ENCODE data around the gene NKX6-2.

NKX6-2 gene

DNA sequence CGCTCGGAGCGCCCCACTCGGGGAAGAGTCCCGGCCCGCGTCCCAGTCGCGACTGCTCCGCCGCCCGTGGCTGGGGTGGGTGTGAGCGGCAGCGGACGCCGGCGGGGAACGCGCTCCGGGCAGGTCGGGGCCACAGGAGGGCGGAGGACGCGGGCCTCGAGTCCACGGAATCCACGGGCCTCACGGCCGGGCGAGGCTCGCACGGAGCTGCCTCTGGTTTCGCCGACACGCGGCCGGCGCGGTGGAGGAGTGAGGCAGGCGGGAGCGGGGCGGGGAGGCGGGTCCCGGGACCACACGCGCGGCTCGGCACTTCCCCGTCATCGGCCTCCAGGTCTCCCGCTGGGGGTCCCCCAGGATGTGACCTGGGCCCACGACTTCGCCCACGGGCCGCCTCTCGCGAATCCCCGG is 533 bp upstream of the NKX6-2 start:
- H3K27ac ChIP-seq (ENCODE audit: extremely low read depth, low read depth, low read length), result no peak overlapping the region; the same call in 1 of the 2 replicates
- CTCF ChIA-PET, result no interaction called here
- POLR2A ChIA-PET, result no interaction called here
- peaks cover 3% of the 10 kb centered on the region for H3K4me1 ChIP-seq (ENCODE audit: control insufficient read depth, insufficient read depth, low read length)
- peak; percentile 82 for TF ChIP-seq GLIS2 (tag by site-specific recombination; IDR thresholded peaks at IDR 0.05)
- TF ChIP-seq KLF16 (tag by site-specific recombination; IDR thresholded peaks at IDR 0.05), result no peak
- TF ChIP-seq GLIS1 (tag by site-specific recombination; IDR thresholded peaks at IDR 0.05), result peak; percentile 94
- TF ChIP-seq SP7 (tag by site-specific recombination; IDR thresholded peaks at IDR 0.05), result 0 out of 2 replicates have a peak, but pooled peaks have one; percentile 11
- TF ChIP-seq ZNF785 (tag by site-specific recombination; IDR thresholded peaks at IDR 0.05), result 0 out of 2 replicates have a peak, but pooled peaks have one; percentile 56
- 0 out of 2 replicates have a peak, but pooled peaks have one; percentile 14 for TF ChIP-seq ZNF76 (tag by site-specific recombination; IDR thresholded peaks at IDR 0.05; ENCODE audit: borderline replicate concordance, low read depth)
- TF ChIP-seq EGR2 (tag by site-specific recombination; IDR thresholded peaks at IDR 0.05; ENCODE audit: low read depth), result peak; percentile 83
- peak; percentile 8; the same call in 1 of the 2 replicates for TF ChIP-seq ZBTB20 (tag by site-specific recombination; IDR thresholded peaks at IDR 0.05)
- peak; percentile 97 for TF ChIP-seq ZFHX2 (tag by site-specific recombination; conservative IDR thresholded peaks at IDR 0.05)
- peak; percentile 16; the same call in 1 of the 2 replicates for TF ChIP-seq ZNF692 (tag by site-specific recombination; IDR thresholded peaks at IDR 0.05)
- TF ChIP-seq ZNF112 (tag by site-specific recombination; IDR thresholded peaks at IDR 0.05), result no peak
- H3K36me3 ChIP-seq (ENCODE audit: control insufficient read depth in 2 of 2, insufficient read depth in 1 of 2, low read length in 2 of 2), result no peaks in the 10 kb centered on the region
- no peak overlapping the region for H3K4me3 ChIP-seq (ENCODE audit: low read depth, low read length)
- no peaks in the 10 kb centered on the region for H3K9me3 ChIP-seq (ENCODE audit: control insufficient read depth, insufficient read depth, low read depth, low read length)

DNA sequence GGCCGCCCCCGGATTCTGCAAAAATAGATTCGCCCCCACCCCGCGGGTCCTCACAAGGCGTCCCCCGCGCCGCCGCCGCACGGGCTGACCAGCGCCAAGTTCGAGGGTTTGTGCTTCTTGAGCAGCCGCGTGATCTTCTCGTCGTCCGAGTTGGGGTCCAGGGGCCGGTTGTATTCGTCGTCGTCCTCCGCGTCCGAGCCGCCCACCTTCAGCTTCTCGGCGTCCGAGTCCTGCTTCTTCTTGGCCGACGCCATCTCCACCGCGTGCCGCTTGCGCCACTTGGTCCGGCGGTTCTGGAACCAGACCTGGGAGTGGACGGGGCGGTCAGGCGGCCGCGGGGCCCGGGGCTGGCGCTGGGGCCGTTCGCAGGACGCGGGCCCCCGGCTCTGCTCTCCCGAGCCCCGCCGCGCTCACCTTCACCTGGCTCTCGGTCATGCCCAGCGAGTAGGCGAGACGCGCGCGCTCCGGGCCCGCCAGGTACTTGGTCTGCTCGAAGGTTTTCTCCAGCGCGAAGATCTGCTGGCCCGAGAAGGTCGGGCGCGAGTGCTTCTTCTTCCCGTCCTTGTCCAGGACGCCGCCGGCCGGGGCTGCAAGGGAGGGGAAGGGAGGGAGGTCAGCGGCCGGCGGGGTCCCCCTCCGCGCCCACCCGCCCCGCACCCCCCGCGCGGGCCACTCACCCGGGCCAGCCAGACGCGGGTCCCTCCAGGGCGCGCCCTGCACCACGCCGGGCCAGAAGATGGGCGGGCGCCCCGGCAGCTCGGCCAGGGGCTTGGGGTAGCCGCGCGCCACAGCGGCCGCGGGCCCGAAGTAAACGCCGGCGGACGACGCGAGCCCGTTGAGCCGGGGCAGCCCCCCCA is 853 bp downstream of the NKX6-2 start:
- CTCF ChIA-PET, result interaction anchor here (0.5 kb wide), 1 partner anchor 18 kb away, joined by 3 read pairs; no protein-coding TSS in a partner anchor

More for the DNA sequence above, 853 bp downstream of the NKX6-2 start:
- Histone ChIP-seq H3K27ac (ENCODE audit: extremely low read depth, low read depth, low read length) (no peak overlapping the region), H3K36me3 (ENCODE audit: control insufficient read depth in 2 of 2, insufficient read depth in 1 of 2, low read length in 2 of 2) (no peaks in the 10 kb centered on the region), H3K4me1 (ENCODE audit: control insufficient read depth, insufficient read depth, low read length) (peaks cover 3% of the 10 kb centered on the region), H3K9me3 (ENCODE audit: control insufficient read depth, insufficient read depth, low read depth, low read length) (no peaks in the 10 kb centered on the region), H3K4me3 (ENCODE audit: low read depth, low read length) (no peak overlapping the region)
- TF ChIP-seq, protein P1, sequence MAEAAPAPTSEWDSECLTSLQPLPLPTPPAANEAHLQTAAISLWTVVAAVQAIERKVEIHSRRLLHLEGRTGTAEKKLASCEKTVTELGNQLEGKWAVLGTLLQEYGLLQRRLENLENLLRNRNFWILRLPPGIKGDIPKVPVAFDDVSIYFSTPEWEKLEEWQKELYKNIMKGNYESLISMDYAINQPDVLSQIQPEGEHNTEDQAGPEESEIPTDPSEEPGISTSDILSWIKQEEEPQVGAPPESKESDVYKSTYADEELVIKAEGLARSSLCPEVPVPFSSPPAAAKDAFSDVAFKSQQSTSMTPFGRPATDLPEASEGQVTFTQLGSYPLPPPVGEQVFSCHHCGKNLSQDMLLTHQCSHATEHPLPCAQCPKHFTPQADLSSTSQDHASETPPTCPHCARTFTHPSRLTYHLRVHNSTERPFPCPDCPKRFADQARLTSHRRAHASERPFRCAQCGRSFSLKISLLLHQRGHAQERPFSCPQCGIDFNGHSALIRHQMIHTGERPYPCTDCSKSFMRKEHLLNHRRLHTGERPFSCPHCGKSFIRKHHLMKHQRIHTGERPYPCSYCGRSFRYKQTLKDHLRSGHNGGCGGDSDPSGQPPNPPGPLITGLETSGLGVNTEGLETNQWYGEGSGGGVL (tag by site-specific recombination; IDR thresholded peaks at IDR 0.05), result no peak
- TF ChIP-seq ZNF560 (tag by site-specific recombination; IDR thresholded peaks at IDR 0.05; ENCODE audit: borderline replicate concordance) (no peak), ZNF747 (tag by site-specific recombination; IDR thresholded peaks at IDR 0.05) (no peak), ZNF529 (tag by site-specific recombination; IDR thresholded peaks at IDR 0.05; ENCODE audit: insufficient replicate concordance) (no peak), MZF1 (tag by site-specific recombination; IDR thresholded peaks at IDR 0.05; ENCODE audit: borderline replicate concordance) (no peak), YY1 (tag by site-specific recombination; IDR thresholded peaks at IDR 0.05) (no peak), ZNF792 (tag by site-specific recombination; IDR thresholded peaks at IDR 0.05) (no peak), ZNF48 (tag by site-specific recombination; IDR thresholded peaks at IDR 0.05) (no peak), ZNF239 (tag by site-specific recombination; IDR thresholded peaks at IDR 0.05) (no peak), ZFP3 (tag by site-specific recombination; IDR thresholded peaks at IDR 0.05; ENCODE audit: low read depth) (no peak), ZNF335 (tag by site-specific recombination; conservative IDR thresholded peaks at IDR 0.05) (no peak)
- POLR2A ChIA-PET, result no interaction called here

Measured in HEK293 (cell line).